ENCODE measurements around the gene MPRIP.

The MPRIP gene

GRCh38 chr17:17177176-17177575 is 134.9 kb downstream of the MPRIP start:
- H3K27ac ChIP-seq, result no peak overlapping the region
- no peak for TF ChIP-seq CTCF (conservative IDR thresholded peaks at IDR 0.05)
- no peak for TF ChIP-seq ZFX (IDR thresholded peaks at IDR 0.05)

- H3K27ac ChIP-seq, result no peak overlapping the region; the same call in 1 of the 2 replicates
- TF ChIP-seq ZFX (IDR thresholded peaks at IDR 0.05) (no peak), CTCF (conservative IDR thresholded peaks at IDR 0.05) (no peak)
These were observed 137.1 kb downstream of the MPRIP start for GRCh38 chr17:17179371-17179827.

- TF ChIP-seq ZFX (IDR thresholded peaks at IDR 0.05) (no peak), CTCF (conservative IDR thresholded peaks at IDR 0.05) (no peak)
These were observed 137.9 kb downstream of the MPRIP start for GRCh38 chr17:17180141-17180603.

GRCh38 chr17:17180741-17181525 is 138.7 kb downstream of the MPRIP start:
- no peak overlapping the region for H3K27ac ChIP-seq
- TF ChIP-seq ZFX (IDR thresholded peaks at IDR 0.05) (no peak), CTCF (conservative IDR thresholded peaks at IDR 0.05) (no peak)

More at GRCh38 chr17:17180141-17180603, 137.9 kb downstream of the MPRIP start:
- no peak overlapping the region; the same call in 1 of the 2 replicates for H3K27ac ChIP-seq

- H3K27ac ChIP-seq, result no peak overlapping the region
- TF ChIP-seq CTCF (conservative IDR thresholded peaks at IDR 0.05), result no peak
- TF ChIP-seq ZFX (IDR thresholded peaks at IDR 0.05), result no peak
These were observed 139.7 kb downstream of the MPRIP start for GRCh38 chr17:17181666-17182597.

GRCh38 chr17:17182598-17183136 is 140.4 kb downstream of the MPRIP start:
- no peak for TF ChIP-seq CTCF (conservative IDR thresholded peaks at IDR 0.05)
- TF ChIP-seq ZFX (IDR thresholded peaks at IDR 0.05), result no peak
- no peak overlapping the region for H3K27ac ChIP-seq
